SJSA1 (cell line): ENCODE data around the gene SLC17A5. TPM values are rescaled to one million over a fixed set of nuclear protein-coding genes. Genes with fewer than 3 reads are reported as not detected.
A peak's percentile ranks its signal among the peaks of the same experiment; 100 is the strongest.
"Not testable (repeated sequence)": the region's sequence is repeated elsewhere in the genome, so short reads cannot be mapped to it uniquely, and the experiment has no call there.

ENCODE experiments used
- DNase-seq, 2 experiments: peaks; one replicate each; pipeline ENCODE4 v3.0.0-alpha.2; 2015 to 2020; ENCODE audit warnings: low spot score in 2 of 2, low read depth in 1 of 2
- H3K27ac ChIP-seq: fragments of 250-450 bp; sonication (Bioruptor Pico); 2 replicates; pipeline ENCODE4 v1.5.1; 2020; ENCODE audit warnings: mild to moderate bottlenecking, moderate library complexity
- H3K27me3 ChIP-seq: fragments of 250-450 bp; sonication (Bioruptor Pico); replicated peaks from 2 replicates; pipeline ENCODE4 v1.5.1; 2020; ENCODE audit warnings: mild to moderate bottlenecking, moderate library complexity
- H3K36me3 ChIP-seq: fragments of 250-450 bp; sonication (Bioruptor Pico); 2 replicates; pipeline ENCODE4 v1.5.1; 2020; ENCODE audit warnings: mild to moderate bottlenecking
- H3K4me1 ChIP-seq: fragments of 250-450 bp; sonication (Bioruptor Pico); replicated peaks from 2 replicates; pipeline ENCODE4 v1.6.1; 2021; ENCODE audit warnings: mild to moderate bottlenecking
- H3K4me3 ChIP-seq: fragments of 250-450 bp; sonication (Bioruptor Pico); 2 replicates; pipeline ENCODE4 v1.5.1; 2020; ENCODE audit warnings: mild to moderate bottlenecking
- H3K9me3 ChIP-seq: fragments of 250-450 bp; sonication (Bioruptor Pico); replicated peaks from 2 replicates; pipeline ENCODE4 v1.5.1; 2020; ENCODE audit warnings: mild to moderate bottlenecking
- total RNA-seq: library from RNA; depleted of rRNA; stranded (reverse); fragments of >200 nt; shearing (Covaris generic); gene quantifications from 2 replicates; pipeline ENCODE4 v1.2.3, GENCODE V29; 2014

Gene SLC17A5
- total RNA-seq, 1 experiment from 2014 or later = 12.5 TPM

DNA sequence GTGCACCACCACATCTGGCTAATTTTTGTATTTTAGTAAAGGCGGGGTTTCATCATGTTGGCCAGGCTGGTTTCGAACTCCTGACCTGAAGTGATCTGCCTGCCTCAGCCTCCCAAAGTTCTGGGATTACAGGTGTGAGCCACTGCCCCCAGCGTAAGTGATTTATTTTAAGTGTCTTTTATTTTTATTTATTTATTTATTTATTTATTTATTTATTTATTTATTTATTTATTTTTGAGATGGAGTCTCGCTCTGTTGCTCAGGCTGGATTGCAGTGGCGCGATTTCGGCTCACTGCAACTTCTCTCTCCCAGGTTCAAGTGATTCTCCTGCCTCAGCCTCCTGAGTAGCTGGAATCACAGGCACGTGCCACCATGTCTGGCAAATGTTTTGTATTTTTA is 30.3 kb downstream of the SLC17A5 start:
- DNase-seq, H3K36me3 ChIP-seq, H3K27ac ChIP-seq, H3K9me3 ChIP-seq, H3K4me1 ChIP-seq, H3K4me3 ChIP-seq, H3K27me3 ChIP-seq: not testable (repeated sequence)

DNA sequence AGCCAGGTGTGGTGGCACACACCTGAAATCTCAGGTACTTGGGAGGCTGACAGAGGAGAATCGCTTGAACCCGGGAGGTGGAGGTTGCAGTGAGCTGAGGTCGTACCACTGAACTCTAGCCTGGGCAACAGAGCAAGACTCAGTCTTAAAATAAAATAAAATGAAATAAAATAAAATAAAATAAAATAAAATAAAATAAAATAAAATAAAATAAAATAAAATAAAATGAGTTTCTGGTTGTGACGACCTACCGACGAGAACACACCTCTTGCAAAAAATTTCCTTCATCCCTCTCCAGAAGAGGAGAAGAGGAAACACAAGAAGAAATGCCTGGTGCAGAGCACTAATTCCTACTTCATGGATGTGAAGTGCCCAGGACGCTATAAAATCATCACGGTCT is 35.7 kb downstream of the SLC17A5 start:
- not testable (repeated sequence) for H3K36me3 ChIP-seq, H3K9me3 ChIP-seq, DNase-seq, H3K4me1 ChIP-seq, H3K27me3 ChIP-seq, H3K27ac ChIP-seq, H3K4me3 ChIP-seq

DNA sequence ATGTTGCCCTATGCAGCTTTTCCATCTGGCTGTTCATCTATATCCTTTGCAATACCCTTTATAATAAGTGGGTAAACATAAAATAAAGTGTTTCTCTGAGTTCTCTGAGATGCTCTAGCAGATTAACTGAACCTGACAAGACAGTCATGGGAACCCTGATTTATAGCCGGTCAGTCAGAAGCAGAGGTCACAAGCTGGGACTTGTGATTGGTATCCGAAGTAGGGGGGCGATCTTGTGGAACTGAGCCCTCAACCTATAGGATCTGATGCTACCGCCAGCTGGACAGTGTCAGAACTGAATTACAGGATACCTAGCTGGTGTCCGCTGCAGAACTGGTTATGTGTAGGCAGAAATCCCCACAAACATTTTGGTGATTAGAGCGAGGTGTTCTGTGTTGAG is 39.0 kb downstream of the SLC17A5 start:
- Histone ChIP-seq H3K27me3 (no peaks in the 10 kb centered on the region), H3K27ac (no peak overlapping the region), H3K4me1 (0 out of 2 replicates have a peak, but pooled peaks cover 3% of the 10 kb centered on the region), H3K9me3 (no peaks in the 10 kb centered on the region), H3K4me3 (no peak overlapping the region), H3K36me3 (no peaks in the 10 kb centered on the region)
- no peak for DNase-seq

DNA sequence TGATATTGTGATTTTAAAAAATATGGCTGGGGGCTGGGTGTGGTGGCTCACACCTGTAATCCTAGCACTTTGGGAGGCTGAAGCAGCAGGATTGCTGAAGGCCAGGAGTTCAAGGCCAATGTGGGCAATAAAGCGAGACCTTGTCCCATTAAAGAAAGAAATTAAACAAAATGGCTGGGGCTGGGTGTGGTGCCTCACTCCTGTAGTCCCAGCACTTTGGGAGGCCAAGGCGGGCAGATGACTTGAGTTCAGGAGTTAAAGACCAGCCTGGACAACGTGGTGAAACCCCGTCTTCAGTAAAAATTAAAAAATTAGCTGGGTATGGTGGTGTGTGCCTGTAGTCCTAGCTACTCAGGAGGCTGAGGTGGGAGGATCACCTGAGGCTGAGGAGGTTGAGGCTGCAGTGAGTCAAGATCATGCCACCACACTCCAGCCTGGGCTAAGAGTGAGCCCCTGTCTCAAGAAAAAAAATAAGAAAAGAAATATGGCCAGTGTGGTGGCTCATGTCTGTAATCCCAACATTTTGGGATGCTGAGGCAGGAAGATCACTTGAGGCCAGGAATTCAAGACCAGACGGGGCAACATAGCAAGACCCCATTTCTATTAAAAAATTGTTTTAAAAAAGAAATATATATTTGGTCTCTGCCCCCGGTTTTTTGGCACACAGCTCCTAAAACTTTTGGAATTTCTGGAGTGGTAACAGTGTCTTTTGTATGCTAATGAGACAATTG is 39.8 kb downstream of the SLC17A5 start:
- Histone ChIP-seq H3K36me3 (no peaks in the 10 kb centered on the region), H3K4me1 (0 out of 2 replicates have a peak, but pooled peaks cover 3% of the 10 kb centered on the region), H3K27me3 (no peaks in the 10 kb centered on the region), H3K9me3 (no peaks in the 10 kb centered on the region), H3K4me3 (no peak overlapping the region), H3K27ac (no peak overlapping the region)
- DNase-seq = no peak

DNA sequence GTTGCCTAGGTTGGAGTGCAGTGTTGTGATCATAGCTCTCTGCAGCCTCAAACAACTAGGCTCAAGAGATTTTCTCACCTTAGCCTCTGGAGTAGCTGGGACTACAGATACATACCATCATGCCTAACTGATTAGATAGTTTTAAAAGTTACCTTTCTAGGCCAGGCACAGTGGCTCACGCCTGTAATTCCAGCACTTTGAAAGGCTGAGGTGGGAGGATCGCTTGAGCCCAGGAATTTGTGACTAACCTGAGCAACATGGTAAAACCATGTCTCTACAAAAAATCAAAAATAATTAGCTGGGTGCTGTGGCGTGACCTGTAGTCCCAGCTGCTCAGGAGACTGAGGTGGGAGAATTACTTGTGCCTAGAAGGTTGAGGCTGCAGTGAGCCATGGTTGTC is 41.2 kb downstream of the SLC17A5 start:
- no peak overlapping the region for H3K4me3 ChIP-seq
- no peaks in the 10 kb centered on the region for H3K27me3 ChIP-seq
- H3K4me1 ChIP-seq = 0 out of 2 replicates have a peak, but pooled peaks cover 3% of the 10 kb centered on the region
- no peaks in the 10 kb centered on the region for H3K36me3 ChIP-seq
- no peaks in the 10 kb centered on the region for H3K9me3 ChIP-seq
- no peak for DNase-seq
- H3K27ac ChIP-seq = no peak overlapping the region

DNA sequence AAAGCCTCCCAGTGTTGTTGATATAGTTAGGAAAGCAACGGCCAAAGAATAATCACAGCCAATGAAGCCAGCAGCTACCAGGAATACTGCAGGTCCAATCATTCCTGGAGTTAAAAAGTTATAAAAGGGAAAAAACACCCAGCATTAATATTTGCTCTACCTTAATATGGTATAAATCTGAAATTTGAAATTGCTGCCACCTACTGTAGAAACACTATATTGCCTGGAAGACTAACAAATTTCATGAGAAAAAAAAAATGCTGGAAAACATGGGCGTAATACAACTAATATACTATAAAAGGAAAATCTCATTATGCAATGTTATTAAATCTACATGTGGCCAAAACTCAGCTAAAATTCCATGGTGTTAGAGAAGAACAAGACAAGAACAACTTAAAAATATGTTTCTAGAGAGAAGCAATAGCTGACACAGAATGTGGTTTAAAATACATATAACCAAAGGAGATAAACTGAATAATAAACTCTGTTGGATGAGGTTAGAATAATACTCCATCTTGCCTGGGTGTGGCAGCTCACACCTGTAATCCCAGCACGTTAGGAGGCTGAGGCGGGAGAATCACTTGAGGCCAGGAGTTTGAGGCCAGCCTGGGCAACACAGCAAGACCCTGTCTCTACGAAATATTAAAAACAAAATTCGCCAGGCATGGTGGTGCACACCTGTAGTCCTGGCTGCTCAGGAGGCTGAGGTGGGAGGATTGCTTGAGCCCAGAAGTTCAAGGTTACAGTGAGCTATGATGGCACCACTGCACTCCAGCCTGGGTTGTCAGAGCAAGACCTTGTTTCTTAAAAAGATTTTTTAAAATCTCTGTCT is 43.1 kb downstream of the SLC17A5 start:
- DNase-seq = peak in 1 of 2 experiments; percentile 71
- H3K9me3 ChIP-seq = no peaks in the 10 kb centered on the region
- H3K27ac ChIP-seq = no peak overlapping the region
- no peak overlapping the region for H3K4me3 ChIP-seq
- no peaks in the 10 kb centered on the region for H3K27me3 ChIP-seq
- 0 out of 2 replicates have a peak, but pooled peaks cover 3% of the 10 kb centered on the region for H3K4me1 ChIP-seq
- no peaks in the 10 kb centered on the region for H3K36me3 ChIP-seq

DNA sequence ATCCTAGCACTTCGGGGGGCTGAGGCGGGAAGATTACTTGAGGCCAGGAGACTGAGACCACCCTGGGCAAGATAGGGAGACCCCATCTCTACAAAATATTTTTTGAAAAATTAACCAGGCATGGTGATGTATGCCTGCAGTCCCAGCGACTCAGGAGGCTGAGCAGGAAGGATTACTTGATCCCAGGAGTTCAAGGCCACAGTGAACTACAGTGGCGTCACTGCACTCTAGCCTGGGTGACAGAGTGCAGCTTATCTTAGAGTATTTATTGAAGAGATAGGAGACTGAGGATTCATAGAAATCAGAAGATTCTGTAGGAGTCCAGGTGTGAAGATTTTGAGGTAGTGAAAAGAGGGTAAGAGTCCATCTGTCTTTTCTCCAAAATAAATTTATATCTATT is 45.0 kb downstream of the SLC17A5 start:
- Histone ChIP-seq H3K36me3 (no peaks in the 10 kb centered on the region), H3K27ac (no peak overlapping the region), H3K4me3 (no peak overlapping the region), H3K4me1 (0 out of 2 replicates have a peak, but pooled peaks cover 3% of the 10 kb centered on the region), H3K9me3 (no peaks in the 10 kb centered on the region), H3K27me3 (no peaks in the 10 kb centered on the region)
- DNase-seq = no peak

DNA sequence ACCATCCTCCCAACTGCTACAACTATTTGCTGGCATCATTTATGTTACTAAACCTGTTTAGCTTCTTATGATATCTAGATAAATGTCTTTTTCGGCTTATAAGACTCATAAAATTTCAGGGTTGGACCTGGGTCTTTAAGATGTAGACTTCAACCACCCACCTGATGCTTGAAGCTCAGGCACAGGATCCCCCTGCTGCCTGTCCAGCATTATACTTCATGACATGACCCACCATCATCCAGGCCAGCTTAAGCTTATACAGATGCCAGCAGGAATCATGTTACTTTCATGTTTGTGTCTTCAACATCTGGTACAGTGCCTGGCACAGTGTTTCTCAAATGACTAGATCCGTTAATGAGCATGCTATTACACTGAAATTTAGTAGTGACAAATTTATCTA is 47.4 kb downstream of the SLC17A5 start:
- no peaks in the 10 kb centered on the region for H3K27me3 ChIP-seq
- H3K4me1 ChIP-seq = 0 out of 2 replicates have a peak, but pooled peaks cover 3% of the 10 kb centered on the region
- no peaks in the 10 kb centered on the region for H3K9me3 ChIP-seq
- H3K27ac ChIP-seq = no peak overlapping the region
- H3K36me3 ChIP-seq = no peaks in the 10 kb centered on the region
- H3K4me3 ChIP-seq = no peak overlapping the region
- no peak for DNase-seq

DNA sequence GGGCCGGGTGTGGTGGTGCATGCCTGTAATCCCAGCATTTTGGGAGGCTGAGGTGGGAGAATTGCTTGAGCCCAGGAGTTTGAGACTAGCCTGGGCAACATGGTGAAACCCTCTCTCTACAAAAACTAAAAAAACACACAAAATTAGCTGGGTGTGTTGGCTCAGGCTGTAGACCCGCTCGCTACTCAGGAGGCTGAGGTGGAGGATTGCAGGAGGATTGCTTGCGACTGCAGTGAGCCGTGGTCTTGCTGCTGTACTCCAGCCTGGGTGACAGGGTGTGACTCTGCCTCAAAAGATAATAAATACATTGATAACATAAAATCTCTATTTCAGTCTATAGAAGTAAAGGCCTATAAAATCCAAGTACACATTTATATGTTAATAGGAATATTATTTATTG is 49.3 kb downstream of the SLC17A5 start:
- no peak overlapping the region for H3K4me3 ChIP-seq
- no peaks in the 10 kb centered on the region for H3K4me1 ChIP-seq
- H3K27me3 ChIP-seq = no peaks in the 10 kb centered on the region
- H3K27ac ChIP-seq = no peak overlapping the region
- H3K36me3 ChIP-seq = no peaks in the 10 kb centered on the region
- DNase-seq = no peak
- no peaks in the 10 kb centered on the region for H3K9me3 ChIP-seq

DNA sequence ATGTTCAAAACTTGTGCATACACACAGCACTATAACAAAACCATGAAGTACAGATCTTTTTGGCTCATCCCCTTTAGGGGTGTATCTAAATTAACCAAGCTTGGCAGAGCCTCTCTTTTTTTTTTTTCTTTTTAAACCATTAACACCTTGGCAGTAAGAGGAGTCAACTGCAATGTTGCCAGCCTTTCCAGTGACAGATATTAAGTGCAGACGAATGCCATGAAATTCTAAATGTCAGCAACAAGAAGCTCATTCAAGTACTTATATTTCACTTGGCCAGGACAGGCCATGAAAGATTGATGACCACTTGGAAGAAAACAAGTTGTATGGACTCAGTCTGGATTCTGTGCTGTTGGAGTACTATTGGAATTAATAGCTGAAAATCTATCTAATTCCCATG is 49.8 kb downstream of the SLC17A5 start:
- Histone ChIP-seq H3K4me3 (no peak overlapping the region), H3K9me3 (no peaks in the 10 kb centered on the region), H3K27ac (no peak overlapping the region), H3K36me3 (no peaks in the 10 kb centered on the region), H3K27me3 (no peaks in the 10 kb centered on the region), H3K4me1 (no peaks in the 10 kb centered on the region)
- no peak for DNase-seq

DNA sequence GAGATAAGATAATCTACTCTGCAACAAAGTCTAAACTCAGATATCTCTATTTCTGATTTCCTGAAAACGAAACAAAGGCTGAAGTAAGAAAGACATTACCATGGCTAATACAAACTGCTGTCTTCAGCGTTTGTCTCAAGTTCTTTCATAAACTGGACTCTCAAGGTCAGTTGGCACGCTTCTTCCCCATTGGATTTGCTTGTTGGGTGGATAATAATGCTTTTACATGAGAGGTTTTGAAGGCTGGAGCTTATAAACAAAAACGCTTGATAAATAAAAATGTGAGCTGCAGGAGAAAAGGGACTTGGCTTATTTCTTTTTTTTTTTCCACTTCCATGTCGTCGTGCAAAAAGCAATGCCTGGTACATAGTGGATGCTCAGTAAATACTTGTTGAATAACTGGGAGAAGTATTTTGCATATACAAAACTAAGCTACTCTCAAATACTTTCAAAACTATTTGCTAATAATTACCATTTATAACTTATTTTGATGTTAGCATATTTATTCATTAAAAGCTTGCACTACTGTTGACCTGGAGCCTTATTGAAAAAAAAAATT is 67.3 kb downstream of the SLC17A5 start:
- Histone ChIP-seq H3K27ac (peak overlapping the region; percentile 92), H3K9me3 (no peaks in the 10 kb centered on the region), H3K36me3 (no peaks in the 10 kb centered on the region), H3K4me1 (peaks cover 27% of the 10 kb centered on the region), H3K4me3 (peak overlapping the region; percentile 15), H3K27me3 (no peaks in the 10 kb centered on the region)
- no peak for DNase-seq

DNA sequence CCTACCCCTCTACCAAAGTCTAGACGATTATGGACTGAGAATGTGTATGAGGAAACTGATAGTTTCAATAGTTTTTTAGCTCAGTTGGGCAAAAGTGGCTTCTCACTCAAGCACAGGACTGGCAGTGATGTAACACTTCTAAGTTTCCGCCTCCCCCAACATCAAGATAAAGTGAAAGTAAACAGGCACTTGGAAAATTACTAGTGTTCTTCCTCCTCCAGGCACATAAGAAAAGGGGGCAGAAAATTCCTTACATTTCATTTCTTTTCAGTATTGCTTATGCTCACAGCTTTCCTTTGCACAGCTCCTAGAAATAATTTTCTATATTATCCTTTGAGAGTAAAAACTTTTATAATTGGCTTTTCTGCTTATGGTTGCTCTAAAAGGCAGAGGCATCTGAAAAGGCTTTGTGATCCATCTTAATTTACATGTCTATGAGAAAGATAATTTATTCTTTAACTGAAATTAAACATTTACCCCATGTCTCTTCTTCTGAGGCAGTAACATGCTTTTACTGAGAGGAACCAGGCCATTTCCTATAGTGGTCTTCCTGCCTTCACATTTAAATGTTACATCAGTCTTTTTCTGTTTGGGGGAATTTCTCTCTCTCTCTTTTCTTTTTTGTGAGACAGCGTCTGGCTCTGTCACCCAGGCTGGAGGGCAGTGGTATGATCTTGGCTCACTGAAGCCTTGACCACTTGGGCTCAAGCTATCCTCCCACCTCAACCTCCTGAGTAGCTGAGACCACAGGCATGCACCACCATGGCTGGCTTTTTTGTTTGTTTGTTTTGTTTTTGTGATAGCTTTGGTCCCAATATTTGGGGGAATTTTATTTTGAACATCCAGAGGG is 68.0 kb downstream of the SLC17A5 start:
- Histone ChIP-seq H3K4me3 (peak overlapping the region; percentile 15), H3K4me1 (peaks cover 34% of the 10 kb centered on the region), H3K27me3 (no peaks in the 10 kb centered on the region), H3K9me3 (no peaks in the 10 kb centered on the region), H3K36me3 (no peaks in the 10 kb centered on the region), H3K27ac (peak overlapping the region; percentile 92)
- peak; percentile 86 to 91 for DNase-seq

DNA sequence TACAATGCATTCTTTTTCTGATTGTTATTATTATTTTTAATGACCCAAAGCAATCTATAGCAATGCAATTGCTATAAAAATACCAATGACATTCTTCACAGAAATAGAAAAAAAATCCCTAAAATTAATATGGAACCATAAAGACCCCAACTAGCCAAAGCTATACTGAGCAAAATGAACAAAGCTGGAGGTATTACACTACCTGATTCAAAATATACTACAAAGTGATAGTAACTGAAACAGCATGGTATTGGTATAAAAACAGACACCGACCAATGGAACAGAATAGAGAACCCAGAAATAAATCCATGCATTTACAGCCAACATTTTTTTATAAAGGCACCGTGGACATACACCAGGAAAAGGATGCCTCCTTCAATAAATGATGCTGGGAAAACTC is 72.5 kb downstream of the SLC17A5 start:
- Histone ChIP-seq H3K9me3 (no peaks in the 10 kb centered on the region), H3K36me3 (no peaks in the 10 kb centered on the region), H3K27ac (peak overlapping the region; percentile 98), H3K4me1 (peaks cover 58% of the 10 kb centered on the region), H3K27me3 (no peaks in the 10 kb centered on the region), H3K4me3 (peak overlapping the region; percentile 25)
- no peak for DNase-seq
